ENCODE data around the gene PRAME.

- TF ChIP-seq, protein P1, sequence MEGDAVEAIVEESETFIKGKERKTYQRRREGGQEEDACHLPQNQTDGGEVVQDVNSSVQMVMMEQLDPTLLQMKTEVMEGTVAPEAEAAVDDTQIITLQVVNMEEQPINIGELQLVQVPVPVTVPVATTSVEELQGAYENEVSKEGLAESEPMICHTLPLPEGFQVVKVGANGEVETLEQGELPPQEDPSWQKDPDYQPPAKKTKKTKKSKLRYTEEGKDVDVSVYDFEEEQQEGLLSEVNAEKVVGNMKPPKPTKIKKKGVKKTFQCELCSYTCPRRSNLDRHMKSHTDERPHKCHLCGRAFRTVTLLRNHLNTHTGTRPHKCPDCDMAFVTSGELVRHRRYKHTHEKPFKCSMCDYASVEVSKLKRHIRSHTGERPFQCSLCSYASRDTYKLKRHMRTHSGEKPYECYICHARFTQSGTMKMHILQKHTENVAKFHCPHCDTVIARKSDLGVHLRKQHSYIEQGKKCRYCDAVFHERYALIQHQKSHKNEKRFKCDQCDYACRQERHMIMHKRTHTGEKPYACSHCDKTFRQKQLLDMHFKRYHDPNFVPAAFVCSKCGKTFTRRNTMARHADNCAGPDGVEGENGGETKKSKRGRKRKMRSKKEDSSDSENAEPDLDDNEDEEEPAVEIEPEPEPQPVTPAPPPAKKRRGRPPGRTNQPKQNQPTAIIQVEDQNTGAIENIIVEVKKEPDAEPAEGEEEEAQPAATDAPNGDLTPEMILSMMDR (CRISPR knock-in tag; IDR thresholded peaks at IDR 0.05): no peak
- TF ChIP-seq ESRRA (CRISPR knock-in tag; IDR thresholded peaks at IDR 0.05; ENCODE audit: low read depth) (no peak), ZBTB40 (IDR thresholded peaks at IDR 0.05) (no peak), ZBTB40 (CRISPR knock-in tag; IDR thresholded peaks at IDR 0.05) (no peak), EHMT2 (IDR thresholded peaks at IDR 0.05; ENCODE audit: borderline replicate concordance, low read depth, low read length) (no peak), CREM (IDR thresholded peaks at IDR 0.05) (no peak), CREM (CRISPR knock-in tag; IDR thresholded peaks at IDR 0.05) (no peak), ZNF274 (CRISPR knock-in tag; IDR thresholded peaks at IDR 0.05) (no peak), POLR2AphosphoS5 (IDR thresholded peaks at IDR 0.05; ENCODE audit: low read depth, low read length) (no peak)
Observed at GRCh38 chr22:22536916-22537315, 22.1 kb downstream of the PRAME start.

Data from HepG2 (cell line).